ENCODE results near the gene FOSB. TPM values are rescaled to one million over a fixed set of nuclear protein-coding genes. Genes with fewer than 3 reads are reported as not detected.

Gene FOSB
- total RNA-seq, 1 donor from 2014 or later, result 26.4 TPM

GRCh38 chr19:45517641-45518468 is 50.1 kb downstream of the FOSB start:
- no peak for DNase-seq (ENCODE audit: extremely low read depth, low read depth, low spot score)

- no peak for DNase-seq (ENCODE audit: extremely low read depth, low read depth, low spot score)
Observed at GRCh38 chr19:45518469-45518826, 50.7 kb downstream of the FOSB start.

- DNase-seq (ENCODE audit: extremely low read depth, low read depth, low spot score), result no peak
Observed at GRCh38 chr19:45522010-45522941, 54.5 kb downstream of the FOSB start.

DNA sequence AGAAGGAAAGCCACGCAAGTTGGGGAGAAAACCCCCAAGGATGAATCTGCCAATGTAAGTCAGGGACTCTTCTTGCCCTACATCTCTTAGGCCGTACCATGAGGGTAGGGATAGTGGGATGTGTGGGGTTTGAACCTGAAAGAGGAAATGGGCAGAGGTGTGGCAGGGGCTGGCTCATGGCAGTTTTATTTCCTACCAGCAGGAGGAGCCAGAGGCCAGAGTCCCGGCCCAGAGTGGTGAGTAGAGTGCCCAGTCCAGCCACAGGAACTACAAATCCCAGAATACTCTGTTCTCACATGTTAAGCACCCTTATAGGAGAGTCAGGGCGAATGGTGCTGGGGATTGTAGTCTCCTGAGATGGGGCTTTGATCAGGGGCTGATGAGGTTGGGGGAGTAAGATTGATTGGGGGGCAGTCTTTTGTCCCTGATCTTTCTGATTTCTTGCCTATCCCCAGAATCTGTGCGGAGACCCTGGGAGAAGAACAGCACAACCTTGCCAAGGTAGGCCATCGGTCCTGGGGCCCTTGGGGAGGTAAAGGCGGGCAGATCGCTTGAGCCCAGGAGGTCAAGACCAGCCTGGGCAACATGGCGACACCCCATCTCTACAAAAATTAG is 56.0 kb downstream of the FOSB start:
- no peak for DNase-seq (ENCODE audit: extremely low read depth, low read depth, low spot score)

- no peak for DNase-seq (ENCODE audit: extremely low read depth, low read depth, low spot score)
Observed at GRCh38 chr19:45524575-45525129, 56.9 kb downstream of the FOSB start.

Other genes starting within 250 kb of the FOSB start
- gene EXOC3L2, start 222.6 kb upstream of the FOSB start, total RNA-seq, result 8.3 and 9.3 TPM in 2 replicates
- 32.3 and 36.6 TPM in 2 replicates for gene MARK4, start 216.7 kb upstream of the FOSB start, total RNA-seq
- not detected in 2 replicates for gene CKM, start 145.1 kb upstream of the FOSB start, total RNA-seq
- gene KLC3, start 127.2 kb upstream of the FOSB start, total RNA-seq, result not detected in 2 replicates
- 41.9 and 51.5 TPM in 2 replicates for gene ERCC2, start 97.4 kb upstream of the FOSB start, total RNA-seq
- 16.2 and 44.6 TPM in 2 replicates for gene PPP1R13L, start 62.9 kb upstream of the FOSB start, total RNA-seq
- 6.3 and 12.7 TPM in 2 replicates for gene POLR1G, start 61.4 kb upstream of the FOSB start, total RNA-seq
- 96.3 and 120 TPM in 2 replicates for gene ERCC1, start 44.1 kb upstream of the FOSB start, total RNA-seq
- 13.4 and 17.7 TPM in 2 replicates for gene RTN2, start 29.1 kb downstream of the FOSB start, total RNA-seq
- gene PPM1N, start 30.4 kb downstream of the FOSB start, total RNA-seq, result 1.1 TPM in 1 of 2 replicates, not detected in the other
- gene VASP, start 39.5 kb downstream of the FOSB start, total RNA-seq, result 205 and 224 TPM in 2 replicates
- 14.9 and 16.6 TPM in 2 replicates for gene OPA3, start 116.8 kb downstream of the FOSB start, total RNA-seq
- 12.6 and 14.8 TPM in 2 replicates for gene GPR4, start 134.2 kb downstream of the FOSB start, total RNA-seq
- gene EML2, start 171.4 kb downstream of the FOSB start, total RNA-seq, result 19.3 and 26.6 TPM in 2 replicates
- gene GIPR, start 200.2 kb downstream of the FOSB start, total RNA-seq, result 0.76 TPM in 1 of 2 replicates, not detected in the other
- 221 and 278 TPM in 2 replicates for gene SNRPD2, start 224.0 kb downstream of the FOSB start, total RNA-seq
- 17.4 and 25.0 TPM in 2 replicates for gene QPCTL, start 224.7 kb downstream of the FOSB start, total RNA-seq

All from glomerular endothelial cell (primary cell).